SK-N-SH treated with all-trans-retinoic acid at 6 μM for 48 hours (cell line): ENCODE data around the gene CBR1.

Experiments used
- ARNTL ChIP-seq: fragments of 450-650 bp; formaldehyde crosslinking; IDR thresholded peaks from 2 replicates; pipeline ENCODE4 v1.5.0; 2020; ENCODE audit warnings: low read depth, mild to moderate bottlenecking, moderate library complexity, borderline replicate concordance
- ZFP30 ChIP-seq: fragments of 450-650 bp; formaldehyde crosslinking; IDR thresholded peaks from 2 replicates; pipeline ENCODE4 v1.5.0; 2022; ENCODE audit warnings: mild to moderate bottlenecking, moderate library complexity
- TF ChIP-seq, protein P1 (sequence below): fragments of 250-450 bp; sonication (Bioruptor Pico); IDR thresholded peaks from 2 replicates; pipeline ENCODE4 v1.5.1; 2021; ENCODE audit warnings: mild to moderate bottlenecking, moderate library complexity
- TF ChIP-seq, protein P2 (sequence below): fragments of 250-450 bp; sonication (Bioruptor Pico); IDR thresholded peaks from 2 replicates; pipeline ENCODE4 v1.8.0; 2020; ENCODE audit warnings: mild to moderate bottlenecking, moderate library complexity, borderline replicate concordance
- TF ChIP-seq, protein P3 (sequence below): fragments of 250-450 bp; sonication (Bioruptor Pico); IDR thresholded peaks from 2 replicates; pipeline ENCODE4 v1.5.0; 2020; ENCODE audit warnings: mild to moderate bottlenecking, moderate library complexity

DNA sequence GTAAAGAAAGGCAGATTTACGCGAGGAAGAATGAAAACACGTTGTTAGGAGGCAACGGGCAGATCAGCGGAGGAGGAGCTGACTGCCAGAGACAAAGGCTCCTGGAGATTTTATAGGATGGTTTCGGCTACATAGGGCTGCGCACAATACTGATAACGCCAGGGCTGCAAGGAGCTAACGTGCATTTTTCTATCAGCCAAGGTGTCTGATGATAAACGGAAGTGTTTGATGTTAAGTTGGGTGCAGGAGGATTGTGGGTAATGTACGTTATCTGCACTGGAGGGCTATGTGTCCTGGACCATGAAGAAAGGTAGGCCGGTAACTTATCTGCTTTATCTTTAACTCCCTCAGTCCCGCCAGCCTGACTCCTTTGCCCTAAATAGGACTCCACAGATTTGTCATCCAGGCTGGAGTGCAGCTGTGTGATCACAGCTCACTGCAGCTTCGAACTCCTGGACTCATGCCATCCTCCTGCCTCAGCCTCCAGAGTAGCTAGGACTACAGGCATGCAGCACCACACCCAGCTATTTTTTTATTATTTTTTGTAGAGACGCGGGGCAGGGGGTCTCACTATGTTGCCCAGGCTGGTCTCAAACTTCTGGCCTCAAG lies 39.1 kb upstream of the CBR1 start:
- TF ChIP-seq ARNTL (CRISPR knock-in tag) (no peak), ZFP30 (CRISPR knock-in tag) (no peak)
- TF ChIP-seq, protein P1, sequence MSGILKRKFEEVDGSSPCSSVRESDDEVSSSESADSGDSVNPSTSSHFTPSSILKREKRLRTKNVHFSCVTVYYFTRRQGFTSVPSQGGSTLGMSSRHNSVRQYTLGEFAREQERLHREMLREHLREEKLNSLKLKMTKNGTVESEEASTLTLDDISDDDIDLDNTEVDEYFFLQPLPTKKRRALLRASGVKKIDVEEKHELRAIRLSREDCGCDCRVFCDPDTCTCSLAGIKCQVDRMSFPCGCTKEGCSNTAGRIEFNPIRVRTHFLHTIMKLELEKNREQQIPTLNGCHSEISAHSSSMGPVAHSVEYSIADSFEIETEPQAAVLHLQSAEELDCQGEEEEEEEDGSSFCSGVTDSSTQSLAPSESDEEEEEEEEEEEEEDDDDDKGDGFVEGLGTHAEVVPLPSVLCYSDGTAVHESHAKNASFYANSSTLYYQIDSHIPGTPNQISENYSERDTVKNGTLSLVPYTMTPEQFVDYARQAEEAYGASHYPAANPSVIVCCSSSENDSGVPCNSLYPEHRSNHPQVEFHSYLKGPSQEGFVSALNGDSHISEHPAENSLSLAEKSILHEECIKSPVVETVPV (CRISPR knock-in tag), result no peak
- TF ChIP-seq, protein P2, sequence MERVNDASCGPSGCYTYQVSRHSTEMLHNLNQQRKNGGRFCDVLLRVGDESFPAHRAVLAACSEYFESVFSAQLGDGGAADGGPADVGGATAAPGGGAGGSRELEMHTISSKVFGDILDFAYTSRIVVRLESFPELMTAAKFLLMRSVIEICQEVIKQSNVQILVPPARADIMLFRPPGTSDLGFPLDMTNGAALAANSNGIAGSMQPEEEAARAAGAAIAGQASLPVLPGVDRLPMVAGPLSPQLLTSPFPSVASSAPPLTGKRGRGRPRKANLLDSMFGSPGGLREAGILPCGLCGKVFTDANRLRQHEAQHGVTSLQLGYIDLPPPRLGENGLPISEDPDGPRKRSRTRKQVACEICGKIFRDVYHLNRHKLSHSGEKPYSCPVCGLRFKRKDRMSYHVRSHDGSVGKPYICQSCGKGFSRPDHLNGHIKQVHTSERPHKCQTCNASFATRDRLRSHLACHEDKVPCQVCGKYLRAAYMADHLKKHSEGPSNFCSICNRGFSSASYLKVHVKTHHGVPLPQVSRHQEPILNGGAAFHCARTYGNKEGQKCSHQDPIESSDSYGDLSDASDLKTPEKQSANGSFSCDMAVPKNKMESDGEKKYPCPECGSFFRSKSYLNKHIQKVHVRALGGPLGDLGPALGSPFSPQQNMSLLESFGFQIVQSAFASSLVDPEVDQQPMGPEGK, result no peak
- TF ChIP-seq, protein P3, sequence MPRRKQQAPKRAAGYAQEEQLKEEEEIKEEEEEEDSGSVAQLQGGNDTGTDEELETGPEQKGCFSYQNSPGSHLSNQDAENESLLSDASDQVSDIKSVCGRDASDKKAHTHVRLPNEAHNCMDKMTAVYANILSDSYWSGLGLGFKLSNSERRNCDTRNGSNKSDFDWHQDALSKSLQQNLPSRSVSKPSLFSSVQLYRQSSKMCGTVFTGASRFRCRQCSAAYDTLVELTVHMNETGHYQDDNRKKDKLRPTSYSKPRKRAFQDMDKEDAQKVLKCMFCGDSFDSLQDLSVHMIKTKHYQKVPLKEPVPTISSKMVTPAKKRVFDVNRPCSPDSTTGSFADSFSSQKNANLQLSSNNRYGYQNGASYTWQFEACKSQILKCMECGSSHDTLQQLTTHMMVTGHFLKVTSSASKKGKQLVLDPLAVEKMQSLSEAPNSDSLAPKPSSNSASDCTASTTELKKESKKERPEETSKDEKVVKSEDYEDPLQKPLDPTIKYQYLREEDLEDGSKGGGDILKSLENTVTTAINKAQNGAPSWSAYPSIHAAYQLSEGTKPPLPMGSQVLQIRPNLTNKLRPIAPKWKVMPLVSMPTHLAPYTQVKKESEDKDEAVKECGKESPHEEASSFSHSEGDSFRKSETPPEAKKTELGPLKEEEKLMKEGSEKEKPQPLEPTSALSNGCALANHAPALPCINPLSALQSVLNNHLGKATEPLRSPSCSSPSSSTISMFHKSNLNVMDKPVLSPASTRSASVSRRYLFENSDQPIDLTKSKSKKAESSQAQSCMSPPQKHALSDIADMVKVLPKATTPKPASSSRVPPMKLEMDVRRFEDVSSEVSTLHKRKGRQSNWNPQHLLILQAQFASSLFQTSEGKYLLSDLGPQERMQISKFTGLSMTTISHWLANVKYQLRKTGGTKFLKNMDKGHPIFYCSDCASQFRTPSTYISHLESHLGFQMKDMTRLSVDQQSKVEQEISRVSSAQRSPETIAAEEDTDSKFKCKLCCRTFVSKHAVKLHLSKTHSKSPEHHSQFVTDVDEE (CRISPR knock-in tag), result no peak
